NCI-H2107 treated with DMSO at 0.1 percent for 48 hours (cell line): Measurements from ENCODE around the gene CDKL5.

Experiments used
- DNase-seq: peaks from one replicate; lab custom pipeline; 2025; ENCODE audit not compliant: unreplicated experiment; lab: John Stamatoyannopoulos, UW

Gene CDKL5

GRCh38 chrX:18643243-18643642 is 217.8 kb downstream of the CDKL5 start:
- no peak for DNase-seq

GRCh38 chrX:18643853-18644252 is 218.4 kb downstream of the CDKL5 start:
- DNase-seq = no peak

- DNase-seq = no peak
Measured at GRCh38 chrX:18647621-18648020, 222.2 kb downstream of the CDKL5 start.

- no peak for DNase-seq
Measured at GRCh38 chrX:18649498-18649951, 224.1 kb downstream of the CDKL5 start.

GRCh38 chrX:18650662-18651061 is 225.3 kb downstream of the CDKL5 start:
- no peak for DNase-seq

- DNase-seq = no peak
Measured at GRCh38 chrX:18652636-18653035, 227.2 kb downstream of the CDKL5 start.

- DNase-seq = no peak
Measured at GRCh38 chrX:18654875-18655836, 229.7 kb downstream of the CDKL5 start.

- DNase-seq = no peak
Measured at GRCh38 chrX:18661273-18661672, 235.9 kb downstream of the CDKL5 start.

- DNase-seq = no peak
Measured at GRCh38 chrX:18664947-18665346, 239.5 kb downstream of the CDKL5 start.

- no peak for DNase-seq
Measured at GRCh38 chrX:18666614-18667013, 241.2 kb downstream of the CDKL5 start.

GRCh38 chrX:18668071-18668835 is 242.8 kb downstream of the CDKL5 start:
- DNase-seq = peak; percentile 51

- DNase-seq = no peak
Measured at GRCh38 chrX:18672008-18672407, 246.6 kb downstream of the CDKL5 start, which contains the start of gene RS1. RS1 (minus strand) TSS chrX:18672108; CDS start chrX:18672068, 40 bp downstream.

GRCh38 chrX:18674417-18674787 is 249.0 kb downstream of the CDKL5 start:
- DNase-seq = peak; percentile 68

- DNase-seq = peak; percentile 68
Measured at GRCh38 chrX:18674788-18675735, 249.7 kb downstream of the CDKL5 start.

GRCh38 chrX:18676050-18676449 is 250.6 kb downstream of the CDKL5 start:
- DNase-seq = no peak

GRCh38 chrX:18676470-18676869 is 251.1 kb downstream of the CDKL5 start:
- no peak for DNase-seq

GRCh38 chrX:18677161-18677869 is 251.9 kb downstream of the CDKL5 start:
- no peak for DNase-seq

GRCh38 chrX:18681996-18682395 is 256.6 kb downstream of the CDKL5 start:
- no peak for DNase-seq

- no peak for DNase-seq
Measured at GRCh38 chrX:18682979-18683387, 257.6 kb downstream of the CDKL5 start.

- DNase-seq = no peak
Measured at GRCh38 chrX:18687856-18688495, 262.6 kb downstream of the CDKL5 start.
